A549 treated with ZK216348 at 1 μM for 4 hours (cell line): ENCODE data around the gene NEK1. TPM values are rescaled to one million over a fixed set of nuclear protein-coding genes. Genes with fewer than 3 reads are reported as not detected.

Experiments
- total RNA-seq: library from RNA; stranded (reverse); fragments of 200-300 nt; extraction: Qiagen RNA extraction; gene quantifications from 5 replicates; pipeline ENCODE4 v1.2.3, GENCODE V29; 2022; ENCODE audit warnings: low read depth

Gene NEK1
- total RNA-seq, result 1.9 to 3.7 TPM (median 2.9 TPM) in 5 replicates

DNA sequence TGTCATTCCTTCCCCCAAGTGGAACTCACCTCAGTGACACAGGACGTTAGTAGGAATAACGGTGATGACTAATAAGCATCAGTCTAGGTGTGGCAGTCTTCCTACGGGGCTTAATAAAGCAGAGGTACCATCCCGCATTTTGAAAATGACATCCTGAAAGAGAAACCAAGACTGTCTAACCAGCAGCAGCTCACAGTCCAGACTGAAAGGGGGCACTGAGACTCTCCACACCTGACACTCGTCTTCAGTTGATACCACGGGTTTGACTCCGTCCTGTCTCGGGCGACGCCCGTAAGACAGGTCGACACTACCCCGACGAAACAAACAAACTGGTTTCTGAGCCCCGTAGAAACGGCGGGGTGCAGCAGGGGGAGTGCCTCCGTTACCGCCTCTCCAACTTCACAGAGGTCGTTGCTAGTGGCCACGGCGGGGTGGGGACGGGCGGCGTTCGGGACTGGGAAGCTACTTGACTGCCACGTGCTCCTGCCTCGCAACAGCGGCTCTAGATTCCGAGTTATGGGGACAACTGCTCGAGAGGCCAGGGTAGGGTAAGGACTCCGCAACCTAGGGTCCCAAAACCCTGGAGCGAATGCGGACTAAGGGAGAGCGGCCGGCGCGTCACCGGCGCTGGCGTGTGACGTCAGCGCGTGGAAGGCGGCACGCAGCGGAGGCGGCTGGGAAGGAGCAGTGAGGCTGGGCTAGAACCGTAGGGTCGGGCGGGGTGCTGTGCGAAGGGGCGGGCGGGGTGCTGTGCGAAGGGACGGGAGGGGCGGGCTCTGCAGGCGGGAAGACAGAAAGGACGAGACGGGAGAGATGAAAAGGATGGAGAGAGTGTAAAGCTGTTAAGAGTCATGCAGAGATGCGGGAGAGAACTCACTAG lies at the start of gene NEK1:
Gene NEK1, minus strand, starts transcription at position 593 of the 880 bp plus-strand sequence. CDS start 9,953 bp downstream, outside the sequence.

DNA sequence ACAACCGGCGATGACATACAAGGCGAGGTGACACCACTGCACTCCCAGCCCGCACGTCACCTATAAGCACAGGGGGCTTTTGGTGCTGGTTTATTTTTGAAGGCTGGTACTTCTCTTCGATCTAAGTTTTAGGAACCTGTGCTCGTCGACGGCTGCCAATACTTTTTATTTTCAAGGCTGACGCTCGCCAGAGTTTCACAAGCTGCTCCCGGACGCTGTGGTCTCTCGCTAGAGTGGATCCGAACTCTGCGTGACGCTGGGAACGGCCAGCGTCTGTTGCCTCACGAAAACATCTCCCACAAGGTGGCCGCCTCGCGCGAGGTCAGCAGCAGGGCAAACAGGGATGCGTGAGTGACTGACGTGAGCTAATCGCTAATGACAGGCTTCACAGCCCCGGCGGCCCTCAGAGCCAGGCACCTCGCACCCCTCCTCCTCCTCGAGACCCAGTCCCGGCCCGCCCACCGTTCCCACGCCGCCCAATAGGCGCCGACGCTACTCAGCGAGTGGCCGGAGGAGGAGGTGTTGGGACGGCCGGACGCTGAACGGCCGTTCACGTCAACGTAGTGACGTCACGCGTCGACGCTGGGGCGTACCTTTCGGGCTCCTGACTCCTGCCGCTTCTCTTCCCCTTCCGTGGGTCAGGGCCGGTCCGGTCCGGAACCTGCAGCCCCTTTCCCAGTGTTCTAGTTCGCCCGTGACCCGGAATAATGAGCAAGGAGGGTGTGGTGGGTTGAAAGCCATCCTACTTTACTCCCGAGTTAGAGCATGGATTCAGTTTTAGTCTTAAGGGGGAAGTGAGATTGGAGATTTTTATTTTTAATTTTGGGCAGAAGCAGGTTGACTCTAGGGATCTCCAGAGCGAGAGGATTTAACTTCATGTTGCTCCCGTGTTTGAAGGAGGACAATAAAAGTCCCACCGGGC lies 7.8 kb upstream of the NEK1 start, which contains the start of gene CLCN3:
Gene CLCN3, plus strand, starts transcription at position 621 of the 922 bp plus-strand sequence. CDS start 15,351 bp downstream, outside the sequence.

Other genes starting within 250 kb of the NEK1 start
- gene CLCN3, start 8.0 kb upstream of the NEK1 start, total RNA-seq, result 14.8 to 19.7 TPM (median 16.7 TPM) in 5 replicates
- gene HPF1, start 145.4 kb upstream of the NEK1 start, total RNA-seq, result 11.7 to 17.4 TPM (median 16.1 TPM) in 5 replicates